ENCODE data around the gene CCL8. TPM values are rescaled to one million over a fixed set of nuclear protein-coding genes. Genes with fewer than 3 reads are reported as not detected.

CCL8 gene
- total and polyA plus RNA-seq, 10 of the 15 experiments (the other 5 are each of a cell fraction or from before 2014, with no cell fraction given), result not detected

DNA sequence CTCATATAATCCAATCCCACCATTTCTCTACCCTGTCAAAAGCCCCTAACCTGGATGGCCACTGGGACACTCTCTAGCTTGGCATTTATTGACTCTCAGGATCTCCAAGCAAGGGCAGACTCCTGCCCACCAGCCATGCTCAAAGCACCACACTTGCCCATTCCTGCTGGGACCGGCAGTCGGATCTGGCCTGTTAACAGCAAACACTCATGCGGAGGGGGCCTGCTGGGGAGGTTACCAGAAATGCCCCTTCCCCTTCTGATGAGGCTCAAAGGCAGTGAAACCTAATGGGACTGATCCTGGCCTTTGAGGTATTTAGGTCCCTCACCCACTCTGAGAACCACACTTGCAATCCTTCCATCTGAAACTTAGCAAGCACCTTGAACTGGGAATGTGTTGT, 50.3 kb downstream of the CCL8 start:
- ChIA-PET SMC1A (ENCODE audit: uncharacterized antibody, unreplicated experiment) (interaction anchor here (0.6 to 1.8 kb wide), 2 partner anchors 13 to 198 kb away, joined by 4 to 7 read pairs; no protein-coding TSS in a partner anchor), RAD21 (ENCODE audit: unreplicated experiment) (no interaction called here), POLR2A (no interaction called here), CTCF (interaction anchor here (1.4 to 7.2 kb wide), 4 partner anchors 8 to 29 kb away, joined by 5 to 66 read pairs (median 6); partner anchors contain the start of genes CCL1 and CCL13)
- in situ Hi-C loops (cut with MboI), result no loop called here
- no TSS peak for BruUV-seq (replicated peaks)
- no peaks in the 10 kb centered on the region for H3K79me2 ChIP-seq (ENCODE audit: control insufficient read depth, insufficient read depth, low read length)
- WGBS (ENCODE audit: insufficient coverage, insufficient replicate concordance, low lambda C conversion rate, missing lambda C conversion rate), result 71% methylated on average over 3 of the region's 3 CpGs
- no peak overlapping the region for H3K27ac ChIP-seq (ENCODE audit: control insufficient read depth, insufficient read depth)
- H3K9ac ChIP-seq (ENCODE audit: control insufficient read depth, insufficient read depth, low read length), result no peak overlapping the region
- peaks cover 2 to 13% of the 10 kb centered on the region in 2 experiments; a peak in 3 of 4 replicates for H3K27me3 ChIP-seq (replicated peaks in 1 of 2; ENCODE audit: control insufficient read depth in 2 of 2, insufficient read depth in 2 of 2, low read length in 1 of 2)
- H3K36me3 ChIP-seq (ENCODE audit: control insufficient read depth in 2 of 2, insufficient read depth in 2 of 2, low read length in 1 of 2), result no peaks in the 10 kb centered on the region
- H4K20me1 ChIP-seq (ENCODE audit: control insufficient read depth, insufficient read depth), result no peaks in the 10 kb centered on the region
- no peak overlapping the region for H3K4me3 ChIP-seq
- peaks cover 16% of the 10 kb centered on the region for H3K4me1 ChIP-seq (ENCODE audit: control insufficient read depth, insufficient read depth, low read length)
- no peaks in the 10 kb centered on the region for H3K9me3 ChIP-seq (replicated peaks; ENCODE audit: control insufficient read depth, insufficient read depth, low read length)
- intact Hi-C loops (cut with micrococcal nuclease; ENCODE audit: unreplicated experiment), result no loop called here
- no peak overlapping the region for H3K4me2 ChIP-seq (ENCODE audit: control insufficient read depth, insufficient read depth)
- FAIRE-seq (no peak), DNase-seq (ENCODE audit: low read depth, low spot score) (no peak), ATAC-seq (no peak)
- TF ChIP-seq SREBF2 (IDR thresholded peaks at IDR 0.05; ENCODE audit: low read length), result no peak
- TF ChIP-seq PAX5 (IDR thresholded peaks at IDR 0.05; ENCODE audit: borderline replicate concordance, low read depth, low read length), result no peak
- no peak for TF ChIP-seq NR2C1 (IDR thresholded peaks at IDR 0.05)
- TF ChIP-seq, protein P1, sequence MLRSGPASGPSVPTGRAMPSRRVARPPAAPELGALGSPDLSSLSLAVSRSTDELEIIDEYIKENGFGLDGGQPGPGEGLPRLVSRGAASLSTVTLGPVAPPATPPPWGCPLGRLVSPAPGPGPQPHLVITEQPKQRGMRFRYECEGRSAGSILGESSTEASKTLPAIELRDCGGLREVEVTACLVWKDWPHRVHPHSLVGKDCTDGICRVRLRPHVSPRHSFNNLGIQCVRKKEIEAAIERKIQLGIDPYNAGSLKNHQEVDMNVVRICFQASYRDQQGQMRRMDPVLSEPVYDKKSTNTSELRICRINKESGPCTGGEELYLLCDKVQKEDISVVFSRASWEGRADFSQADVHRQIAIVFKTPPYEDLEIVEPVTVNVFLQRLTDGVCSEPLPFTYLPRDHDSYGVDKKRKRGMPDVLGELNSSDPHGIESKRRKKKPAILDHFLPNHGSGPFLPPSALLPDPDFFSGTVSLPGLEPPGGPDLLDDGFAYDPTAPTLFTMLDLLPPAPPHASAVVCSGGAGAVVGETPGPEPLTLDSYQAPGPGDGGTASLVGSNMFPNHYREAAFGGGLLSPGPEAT (IDR thresholded peaks at IDR 0.05; ENCODE audit: low read depth), result no peak
- no peak for TF ChIP-seq SIN3A (IDR thresholded peaks at IDR 0.05; ENCODE audit: low read depth, low read length)
- TF ChIP-seq SREBF1 (IDR thresholded peaks at IDR 0.05; ENCODE audit: low read length), result no peak
- TF ChIP-seq, protein P2, sequence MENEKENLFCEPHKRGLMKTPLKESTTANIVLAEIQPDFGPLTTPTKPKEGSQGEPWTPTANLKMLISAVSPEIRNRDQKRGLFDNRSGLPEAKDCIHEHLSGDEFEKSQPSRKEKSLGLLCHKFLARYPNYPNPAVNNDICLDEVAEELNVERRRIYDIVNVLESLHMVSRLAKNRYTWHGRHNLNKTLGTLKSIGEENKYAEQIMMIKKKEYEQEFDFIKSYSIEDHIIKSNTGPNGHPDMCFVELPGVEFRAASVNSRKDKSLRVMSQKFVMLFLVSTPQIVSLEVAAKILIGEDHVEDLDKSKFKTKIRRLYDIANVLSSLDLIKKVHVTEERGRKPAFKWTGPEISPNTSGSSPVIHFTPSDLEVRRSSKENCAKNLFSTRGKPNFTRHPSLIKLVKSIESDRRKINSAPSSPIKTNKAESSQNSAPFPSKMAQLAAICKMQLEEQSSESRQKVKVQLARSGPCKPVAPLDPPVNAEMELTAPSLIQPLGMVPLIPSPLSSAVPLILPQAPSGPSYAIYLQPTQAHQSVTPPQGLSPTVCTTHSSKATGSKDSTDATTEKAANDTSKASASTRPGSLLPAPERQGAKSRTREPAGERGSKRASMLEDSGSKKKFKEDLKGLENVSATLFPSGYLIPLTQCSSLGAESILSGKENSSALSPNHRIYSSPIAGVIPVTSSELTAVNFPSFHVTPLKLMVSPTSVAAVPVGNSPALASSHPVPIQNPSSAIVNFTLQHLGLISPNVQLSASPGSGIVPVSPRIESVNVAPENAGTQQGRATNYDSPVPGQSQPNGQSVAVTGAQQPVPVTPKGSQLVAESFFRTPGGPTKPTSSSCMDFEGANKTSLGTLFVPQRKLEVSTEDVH (IDR thresholded peaks at IDR 0.05; ENCODE audit: low read depth, partially characterized antibody), result no peak
- TF ChIP-seq CBFB (IDR thresholded peaks at IDR 0.05; ENCODE audit: low read depth), result no peak
- TF ChIP-seq KLF5 (IDR thresholded peaks at IDR 0.05; ENCODE audit: partially characterized antibody), result no peak
- TF ChIP-seq HDAC6 (IDR thresholded peaks at IDR 0.05; ENCODE audit: unreplicated experiment), result no peak
- TF ChIP-seq, protein P3, sequence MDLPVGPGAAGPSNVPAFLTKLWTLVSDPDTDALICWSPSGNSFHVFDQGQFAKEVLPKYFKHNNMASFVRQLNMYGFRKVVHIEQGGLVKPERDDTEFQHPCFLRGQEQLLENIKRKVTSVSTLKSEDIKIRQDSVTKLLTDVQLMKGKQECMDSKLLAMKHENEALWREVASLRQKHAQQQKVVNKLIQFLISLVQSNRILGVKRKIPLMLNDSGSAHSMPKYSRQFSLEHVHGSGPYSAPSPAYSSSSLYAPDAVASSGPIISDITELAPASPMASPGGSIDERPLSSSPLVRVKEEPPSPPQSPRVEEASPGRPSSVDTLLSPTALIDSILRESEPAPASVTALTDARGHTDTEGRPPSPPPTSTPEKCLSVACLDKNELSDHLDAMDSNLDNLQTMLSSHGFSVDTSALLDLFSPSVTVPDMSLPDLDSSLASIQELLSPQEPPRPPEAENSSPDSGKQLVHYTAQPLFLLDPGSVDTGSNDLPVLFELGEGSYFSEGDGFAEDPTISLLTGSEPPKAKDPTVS (IDR thresholded peaks at IDR 0.05; ENCODE audit: low read depth, low read length), result no peak
- TF ChIP-seq, protein P4, sequence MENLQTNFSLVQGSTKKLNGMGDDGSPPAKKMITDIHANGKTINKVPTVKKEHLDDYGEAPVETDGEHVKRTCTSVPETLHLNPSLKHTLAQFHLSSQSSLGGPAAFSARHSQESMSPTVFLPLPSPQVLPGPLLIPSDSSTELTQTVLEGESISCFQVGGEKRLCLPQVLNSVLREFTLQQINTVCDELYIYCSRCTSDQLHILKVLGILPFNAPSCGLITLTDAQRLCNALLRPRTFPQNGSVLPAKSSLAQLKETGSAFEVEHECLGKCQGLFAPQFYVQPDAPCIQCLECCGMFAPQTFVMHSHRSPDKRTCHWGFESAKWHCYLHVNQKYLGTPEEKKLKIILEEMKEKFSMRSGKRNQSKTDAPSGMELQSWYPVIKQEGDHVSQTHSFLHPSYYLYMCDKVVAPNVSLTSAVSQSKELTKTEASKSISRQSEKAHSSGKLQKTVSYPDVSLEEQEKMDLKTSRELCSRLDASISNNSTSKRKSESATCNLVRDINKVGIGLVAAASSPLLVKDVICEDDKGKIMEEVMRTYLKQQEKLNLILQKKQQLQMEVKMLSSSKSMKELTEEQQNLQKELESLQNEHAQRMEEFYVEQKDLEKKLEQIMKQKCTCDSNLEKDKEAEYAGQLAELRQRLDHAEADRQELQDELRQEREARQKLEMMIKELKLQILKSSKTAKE (IDR thresholded peaks at IDR 0.05; ENCODE audit: low read depth, poor library complexity, severe bottlenecking), result no peak
- H2AFZ ChIP-seq (ENCODE audit: control insufficient read depth, low read depth, low read length), result no peak overlapping the region
